Aorta (tissue), 5 donors: ENCODE measurements around the gene COPS7A. TPM values are rescaled to one million over a fixed set of nuclear protein-coding genes. Genes with fewer than 3 reads are reported as not detected.

Source experiments
- ATAC-seq: fragments of 200-7000 bp; cut with Tn5 transposase; one replicate; pipeline ENCODE4 v1.9.1; 2022; ENCODE audit warnings: moderate library complexity; ENCODE audit not compliant: low FRiP score
- DNase-seq, 2 donors: peaks; one replicate each; pipeline ENCODE4 v3.0.0-alpha.2; 2020
- H3K27ac ChIP-seq, 2 donors: one replicate each; pipeline ENCODE4 v1.5.1; 2013; ENCODE audit warnings: low read length in 2 of 2, mild to moderate bottlenecking in 2 of 2, moderate library complexity in 2 of 2, control low read depth in 1 of 2, inconsistent platforms in 1 of 2, low read depth in 1 of 2
- H3K27me3 ChIP-seq, 2 donors: one replicate each; pipeline ENCODE4 v1.6.1; 2013; ENCODE audit warnings: control low read depth in 1 of 2, low read length in 1 of 2, mild to moderate bottlenecking in 1 of 2, moderate library complexity in 1 of 2; ENCODE audit not compliant: insufficient read depth in 2 of 2, control insufficient read depth in 1 of 2
- H3K36me3 ChIP-seq, 2 donors: one replicate each; pipeline ENCODE4 v1.6.1; 2013; ENCODE audit warnings: control low read depth in 1 of 2, low read length in 1 of 2, mild to moderate bottlenecking in 1 of 2; ENCODE audit not compliant: insufficient read depth in 2 of 2, control insufficient read depth in 1 of 2
- H3K4me1 ChIP-seq, 2 donors: one replicate each; pipeline ENCODE4 v1.6.1; 2013; ENCODE audit warnings: low read length in 2 of 2, control low read depth in 1 of 2, mild to moderate bottlenecking in 1 of 2, moderate library complexity in 1 of 2; ENCODE audit not compliant: insufficient read depth in 2 of 2, control insufficient read depth in 1 of 2
- H3K4me3 ChIP-seq, 2 donors: one replicate each; pipeline ENCODE4 v1.5.1; 2013; ENCODE audit warnings: low read length in 2 of 2, control low read depth in 1 of 2, mild to moderate bottlenecking in 1 of 2
- H3K9me3 ChIP-seq: one replicate; pipeline ENCODE4 v1.6.1; 2013; ENCODE audit warnings: mild to moderate bottlenecking, low read length; ENCODE audit not compliant: control insufficient read depth
- WGBS, 2 donors: extraction: QIAGEN DNeasy Blood & Tissue Kit; methylation state at CpG; one replicate each; pipeline ENCODE4 v1.1.7; 2013; 5-methylcytosine and 5-hydroxymethylcytosine counted together
- intact Hi-C, 2 donors: fragments of 100-400 bp; cut with DNase I; formaldehyde crosslinking; loops; one replicate each; pipeline versions ENCODE4 v1.14.2 to v1.15.0; 2022
- polyA plus RNA-seq, 2 donors: library from polyadenylated mRNA; stranded (reverse); fragments of 200-250 nt; gene quantifications; one replicate each; pipeline ENCODE4 v1.2.3, GENCODE V29; 2013
- total RNA-seq, 2 donors: library from RNA; stranded (reverse); fragmentation: NEBNext Ultra II Directional; extraction: Animal tissue kit (Norgen Biotek cat#: 25700); gene quantifications; one replicate each; pipeline ENCODE4 v1.2.1, GENCODE V29; 2021
- donor health status: healthy with polysubstance abuse.
- donor health status: Bipolar disorder and iron deficiency.
- donor health status: DM: no; HTN: no; CAD: no.
- donor health status: DM: no; HTN: no; CAD: no.
- donor health status: DM: yes; HTN: yes; CAD: no.

Gene COPS7A
- total and polyA plus RNA-seq, 4 donors = 43.8 to 70.5 (median 48.5) TPM

DNA sequence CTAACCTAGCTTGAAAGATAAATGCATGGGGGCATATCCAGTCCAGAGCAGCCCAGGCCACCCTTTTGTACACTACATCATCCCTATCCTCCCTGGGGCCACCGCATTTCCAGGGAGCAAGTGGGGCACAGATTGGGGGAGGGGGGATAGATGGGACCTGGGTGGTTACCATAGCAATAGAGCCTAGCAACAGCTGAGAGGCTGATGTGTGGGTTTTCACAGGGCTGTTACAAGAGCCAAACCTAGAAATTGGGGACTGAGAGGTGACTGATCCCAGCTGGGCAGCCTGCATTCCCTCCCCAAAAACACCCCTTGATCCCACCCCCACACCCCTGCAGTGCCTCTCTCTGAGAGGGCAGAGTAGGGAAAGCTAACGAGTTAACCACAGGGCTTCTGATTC lies 31.0 kb upstream of the COPS7A start:
- WGBS, 2 donors = 53 to 63% methylated on average over 2 of the region's 2 CpGs

DNA sequence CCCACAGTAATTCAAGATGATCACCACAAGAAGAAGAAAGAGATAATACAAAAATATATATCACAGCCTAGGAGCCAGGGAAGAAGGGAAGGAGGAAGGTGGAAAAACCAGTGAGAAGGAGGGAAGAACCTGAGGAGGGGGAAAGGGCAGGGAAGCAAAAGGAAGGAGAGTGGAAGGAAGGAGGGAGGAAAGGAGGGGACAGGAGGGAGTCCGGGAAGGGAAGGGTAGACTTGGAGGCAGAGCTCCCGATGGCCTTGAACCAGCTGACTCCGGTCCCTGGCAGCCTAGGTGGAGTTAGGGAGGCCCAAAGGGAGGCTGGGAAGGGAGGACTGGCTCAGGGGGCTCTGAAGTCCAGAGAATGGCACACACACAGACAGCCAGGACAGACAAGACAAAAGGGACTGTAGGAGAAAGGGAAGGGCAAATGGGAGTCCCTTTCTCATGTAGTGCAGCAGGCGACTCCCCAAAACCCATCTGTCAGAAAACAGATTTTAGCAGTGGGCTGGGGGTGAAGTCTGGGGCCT lies 30.0 kb upstream of the COPS7A start:
- H3K4me1 ChIP-seq = no peaks in the 10 kb centered on the region
- ATAC-seq = no peak
- intact Hi-C loops = no loop called here
- no peaks in the 10 kb centered on the region for H3K27me3 ChIP-seq
- H3K4me3 ChIP-seq = no peak overlapping the region
- WGBS, 2 donors = 81 to 89% methylated on average over 4 of the region's 4 CpGs
- H3K27ac ChIP-seq = no peak overlapping the region
- DNase-seq = no peak
- no peaks in the 10 kb centered on the region for H3K36me3 ChIP-seq
- no peaks in the 10 kb centered on the region for H3K9me3 ChIP-seq

More for the DNA sequence above, 31.0 kb upstream of the COPS7A start:
- Histone ChIP-seq H3K27ac (no peak overlapping the region), H3K9me3 (no peaks in the 10 kb centered on the region), H3K36me3 (no peaks in the 10 kb centered on the region), H3K4me1 (no peaks in the 10 kb centered on the region), H3K27me3 (no peaks in the 10 kb centered on the region), H3K4me3 (no peak overlapping the region)
- intact Hi-C loops = no loop called here
- ATAC-seq (no peak), DNase-seq (no peak)

DNA sequence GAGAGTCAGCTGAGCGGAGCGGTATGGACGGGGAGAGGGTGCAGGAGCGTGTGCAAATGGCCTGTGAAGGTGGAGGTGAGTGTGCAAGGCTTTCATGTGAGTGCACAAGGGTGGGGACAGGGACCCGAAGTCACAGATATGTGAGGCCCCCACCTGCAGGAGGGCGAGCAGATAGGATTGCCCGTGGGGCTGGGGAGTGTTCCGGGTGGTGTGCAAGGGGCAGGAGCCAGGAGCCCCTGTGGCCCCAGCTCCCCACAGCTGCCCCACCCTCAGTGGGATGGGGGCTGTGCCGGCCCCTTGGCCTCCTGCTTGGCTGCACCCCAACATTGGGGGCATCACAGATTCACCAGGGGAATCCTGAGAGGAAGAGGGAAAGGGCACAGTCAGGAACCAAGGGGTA lies 29.1 kb upstream of the COPS7A start:
- ATAC-seq (no peak), DNase-seq (no peak)
- intact Hi-C loops = no loop called here
- 80 to 85% methylated on average over 9 of the region's 9 CpGs for WGBS, 2 donors
- Histone ChIP-seq H3K4me3 (no peak overlapping the region), H3K9me3 (no peaks in the 10 kb centered on the region), H3K27me3 (no peaks in the 10 kb centered on the region), H3K36me3 (no peaks in the 10 kb centered on the region), H3K27ac (no peak overlapping the region), H3K4me1 (no peaks in the 10 kb centered on the region)

DNA sequence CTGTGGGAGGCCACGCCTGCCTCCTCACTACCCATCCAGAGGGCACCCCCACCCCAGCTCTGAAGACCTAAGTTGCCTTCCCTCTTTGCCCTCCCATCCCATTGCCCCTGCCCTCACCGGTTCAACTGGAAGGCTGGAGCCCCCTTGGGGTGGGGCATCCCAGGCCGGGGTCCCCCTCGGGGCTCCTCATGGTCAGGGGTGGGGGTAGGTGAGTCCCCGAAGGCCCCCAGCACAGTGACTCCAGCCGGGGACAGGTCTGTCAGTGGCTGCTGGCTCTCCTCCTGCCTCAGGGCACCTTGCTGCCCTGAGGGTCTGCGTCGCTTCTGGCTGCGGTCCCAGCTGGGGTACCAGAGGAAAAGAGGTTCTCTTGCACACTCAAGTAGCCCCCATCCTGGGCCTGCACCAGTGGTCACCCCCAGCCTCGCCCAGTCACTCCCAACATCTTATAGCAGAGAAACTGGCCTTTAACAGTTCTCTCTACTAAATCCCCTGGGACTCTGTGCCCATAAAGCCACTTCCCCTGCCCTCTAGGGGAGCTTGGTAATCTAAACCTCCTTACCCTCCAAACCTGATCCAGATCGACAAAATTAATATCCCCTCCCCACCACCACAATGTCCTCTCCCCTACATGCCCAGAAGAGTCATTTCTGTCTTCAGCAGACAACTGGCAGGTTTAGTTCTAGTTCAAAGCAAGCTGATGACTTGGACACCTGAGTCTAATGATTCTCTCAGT lies 28.4 kb upstream of the COPS7A start:
- intact Hi-C loops = no loop called here
- no peak for ATAC-seq
- Histone ChIP-seq H3K9me3 (no peaks in the 10 kb centered on the region), H3K4me1 (no peaks in the 10 kb centered on the region), H3K27me3 (no peaks in the 10 kb centered on the region), H3K4me3 (no peak overlapping the region), H3K27ac (no peak overlapping the region), H3K36me3 (no peaks in the 10 kb centered on the region)
- WGBS, 2 donors = 75 to 82% methylated on average over 9 to 11 of the region's 11 CpGs
- DNase-seq = no peak

DNA sequence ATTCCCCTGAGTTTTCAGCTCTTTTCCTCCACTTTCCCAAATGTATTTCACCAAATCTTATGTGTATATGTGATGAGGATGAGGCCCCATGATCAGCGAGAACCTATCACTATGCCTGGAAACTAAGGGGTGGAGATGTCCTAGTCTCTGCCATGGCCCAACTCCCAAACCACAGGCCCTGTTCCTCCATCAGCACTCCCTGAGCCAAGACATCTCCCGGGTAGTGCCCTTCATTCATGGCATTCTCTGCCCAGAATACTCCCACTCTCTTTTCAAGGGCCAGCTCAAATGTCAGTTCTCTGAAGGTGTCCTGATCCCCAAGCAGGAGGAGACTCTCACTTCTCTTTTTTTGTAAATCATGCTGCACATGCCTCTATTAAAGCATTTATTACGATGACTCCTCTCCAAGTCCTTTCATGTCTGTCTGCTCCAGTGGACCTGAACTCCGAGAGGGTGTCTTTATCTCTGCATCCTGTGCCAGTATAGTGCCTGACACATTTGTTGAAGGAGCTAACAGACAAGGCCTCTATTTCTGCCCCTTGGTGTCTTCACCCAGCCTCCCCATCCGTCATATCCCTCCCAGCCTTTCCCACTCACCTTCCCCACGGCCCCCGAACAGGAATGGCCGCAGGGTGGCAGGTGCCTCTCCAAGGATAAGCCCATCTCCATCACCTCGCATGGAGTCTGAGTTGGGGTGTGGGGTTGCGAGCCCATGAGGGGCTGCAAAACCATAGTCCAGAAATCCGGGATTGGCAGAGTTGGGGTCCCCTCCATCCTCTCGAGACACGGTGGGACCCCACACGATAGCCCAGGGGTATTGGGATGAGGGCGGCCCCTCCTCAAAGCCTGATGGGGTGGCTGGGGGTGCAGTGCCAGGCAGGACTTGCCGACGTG lies 26.9 kb upstream of the COPS7A start:
- no peaks in the 10 kb centered on the region for H3K4me1 ChIP-seq
- no peaks in the 10 kb centered on the region for H3K9me3 ChIP-seq
- H3K27me3 ChIP-seq = no peaks in the 10 kb centered on the region
- WGBS, 2 donors = 83 to 84% methylated on average over 17 of the region's 17 CpGs
- H3K4me3 ChIP-seq = no peak overlapping the region
- DNase-seq (peak in 1 of 2 donors; percentile 52), ATAC-seq (no peak)
- H3K27ac ChIP-seq = no peak overlapping the region
- no peaks in the 10 kb centered on the region for H3K36me3 ChIP-seq
- intact Hi-C loops = no loop called here

DNA sequence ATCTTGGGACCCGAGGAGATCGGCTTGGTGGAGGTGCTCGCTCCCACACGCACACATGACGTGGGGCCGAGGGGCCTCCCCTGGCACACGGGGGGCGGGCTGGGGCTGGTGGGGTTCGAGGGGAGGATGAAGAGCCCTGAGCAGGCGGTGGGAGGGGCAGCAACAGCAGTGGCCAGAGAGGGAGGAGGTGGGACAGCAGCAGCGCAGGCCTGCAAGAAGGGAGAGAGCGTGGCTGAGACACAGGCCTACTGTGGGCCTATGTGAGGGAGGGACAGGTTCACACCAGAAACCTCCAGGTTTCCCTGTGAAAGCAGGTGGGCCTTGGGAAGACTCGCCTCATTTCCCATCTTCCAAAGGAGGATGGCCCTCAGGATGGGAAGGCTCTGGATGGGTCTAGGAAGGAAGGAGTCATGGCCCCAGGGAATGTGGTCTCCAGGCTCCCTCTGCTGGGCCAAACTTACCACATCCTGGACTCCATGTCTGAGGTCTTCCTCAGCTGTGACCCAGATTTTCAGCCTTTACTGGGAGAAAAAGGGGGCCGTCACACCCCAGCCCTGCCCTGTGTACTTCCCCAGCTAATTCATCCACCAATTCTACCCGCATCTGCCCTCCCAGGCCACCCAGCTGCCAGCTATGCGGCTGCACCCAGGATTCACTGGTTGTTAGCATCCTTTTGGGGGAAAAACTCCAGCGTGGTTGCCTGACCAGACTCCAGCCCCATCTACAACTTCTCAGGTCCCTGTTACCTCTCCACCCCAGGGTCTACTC lies 26.1 kb upstream of the COPS7A start:
- H3K9me3 ChIP-seq = no peaks in the 10 kb centered on the region
- 82 to 85% methylated on average over 17 of the region's 17 CpGs for WGBS, 2 donors
- ATAC-seq = no peak
- no peaks in the 10 kb centered on the region for H3K4me1 ChIP-seq
- no peaks in the 10 kb centered on the region for H3K27me3 ChIP-seq
- H3K36me3 ChIP-seq = no peaks in the 10 kb centered on the region
- intact Hi-C loops = no loop called here
- DNase-seq = peak in 1 of 2 donors; percentile 59
- H3K4me3 ChIP-seq = no peak overlapping the region
- H3K27ac ChIP-seq = no peak overlapping the region

DNA sequence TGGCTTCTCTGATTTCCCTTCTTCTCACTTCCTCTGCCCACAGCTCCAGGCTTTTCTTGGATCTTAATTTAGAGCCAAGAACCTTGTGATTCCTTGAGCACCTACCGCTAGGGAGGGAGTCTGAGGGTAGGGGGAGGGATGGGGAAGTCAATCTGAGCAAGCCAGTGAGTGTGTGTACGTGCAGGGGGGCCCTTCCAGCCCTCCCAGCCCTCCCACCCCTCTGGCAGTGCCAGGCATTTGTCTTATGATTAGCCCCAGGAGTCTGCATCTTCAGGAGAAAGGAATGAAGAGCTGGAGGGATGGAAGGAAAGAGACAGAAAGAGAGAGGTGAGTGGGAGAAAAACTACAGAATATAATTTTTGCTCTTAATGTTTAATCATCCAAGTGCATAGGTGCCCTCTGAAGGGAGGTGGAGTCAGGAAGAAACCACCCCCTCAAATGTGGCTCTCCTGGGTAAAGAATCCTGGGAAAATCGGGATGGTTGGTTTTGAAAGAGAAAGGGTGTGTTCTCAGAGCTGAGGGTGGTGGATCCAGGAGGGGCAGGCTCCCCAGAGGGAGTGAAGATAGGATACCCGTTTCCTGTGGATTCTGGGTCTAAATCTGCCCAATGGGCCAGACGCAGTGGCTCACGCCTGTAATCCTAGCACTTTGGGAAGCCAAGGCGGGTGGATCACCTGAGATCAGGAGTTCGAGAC lies 25.3 kb upstream of the COPS7A start:
- Histone ChIP-seq H3K4me3 (no peak overlapping the region), H3K27me3 (no peaks in the 10 kb centered on the region), H3K27ac (no peak overlapping the region), H3K36me3 (no peaks in the 10 kb centered on the region), H3K4me1 (no peaks in the 10 kb centered on the region), H3K9me3 (no peaks in the 10 kb centered on the region)
- ATAC-seq (no peak), DNase-seq (peak in 1 of 2 donors; percentile 37)
- intact Hi-C loops = no loop called here
- WGBS, 2 donors = 73% methylated on average over 8 of the region's 8 CpGs
